Endothelial cell of umbilical vein (primary cell): ENCODE measurements around the gene ABCA6.

ENCODE experiments used
- EZH2 ChIP-seq: IDR thresholded peaks from 2 replicates; pipeline ENCODE4 v1.6.1; 2012; ENCODE audit warnings: borderline replicate concordance, low read depth, mild to moderate bottlenecking, moderate library complexity, low read length, inconsistent platforms; ENCODE audit not compliant: severe bottlenecking
- FOS ChIP-seq: IDR thresholded peaks from 2 replicates; pipeline ENCODE4 v1.6.1; 2011; ENCODE audit warnings: mild to moderate bottlenecking, low read length, moderate library complexity, borderline replicate concordance; ENCODE audit not compliant: insufficient read depth
- GATA2 ChIP-seq: IDR thresholded peaks from 2 replicates; pipeline ENCODE4 v1.7.0; 2011; ENCODE audit warnings: low read depth, mild to moderate bottlenecking, moderate library complexity, mixed read lengths, low read length; ENCODE audit not compliant: insufficient read length, insufficient read depth
- JUN ChIP-seq: IDR thresholded peaks from 2 replicates; pipeline ENCODE4 v1.6.1; 2011; ENCODE audit warnings: borderline replicate concordance, low read depth; ENCODE audit not compliant: insufficient read length, insufficient read depth
- MYC ChIP-seq: IDR thresholded peaks from one replicate; pipeline ENCODE4 v1.6.1; 2011; ENCODE audit warnings: mild to moderate bottlenecking, low read depth, low read length
- POLR2A ChIP-seq: IDR thresholded peaks from 2 replicates; pipeline ENCODE4 v1.6.1; 2012; ENCODE audit warnings: low read depth, mild to moderate bottlenecking, control low read depth, low read length
- POLR2AphosphoS5 ChIP-seq: IDR thresholded peaks from 2 replicates; pipeline ENCODE4 v1.6.1; 2012; ENCODE audit warnings: low read depth, mild to moderate bottlenecking, control low read depth, low read length, moderate library complexity; ENCODE audit not compliant: insufficient read depth
- TF ChIP-seq, protein P1 (sequence below), 2 donors: IDR thresholded peaks; 1 replicate in 1 of 2; 2 replicates in 1 of 2; pipeline ENCODE4 v1.5.1; 2011; ENCODE audit warnings: low read length in 2 of 2, mild to moderate bottlenecking in 2 of 2, moderate library complexity in 2 of 2, control low read depth in 1 of 2, inconsistent platforms in 1 of 2, low read depth in 1 of 2; ENCODE audit not compliant: insufficient read depth in 1 of 2; ENCODE audit errors: extremely low read depth in 1 of 2
- TF ChIP-seq, protein P2 (sequence below): IDR thresholded peaks from 2 replicates; pipeline ENCODE4 v1.6.1; 2011; ENCODE audit not compliant: insufficient read depth, insufficient read length

DNA sequence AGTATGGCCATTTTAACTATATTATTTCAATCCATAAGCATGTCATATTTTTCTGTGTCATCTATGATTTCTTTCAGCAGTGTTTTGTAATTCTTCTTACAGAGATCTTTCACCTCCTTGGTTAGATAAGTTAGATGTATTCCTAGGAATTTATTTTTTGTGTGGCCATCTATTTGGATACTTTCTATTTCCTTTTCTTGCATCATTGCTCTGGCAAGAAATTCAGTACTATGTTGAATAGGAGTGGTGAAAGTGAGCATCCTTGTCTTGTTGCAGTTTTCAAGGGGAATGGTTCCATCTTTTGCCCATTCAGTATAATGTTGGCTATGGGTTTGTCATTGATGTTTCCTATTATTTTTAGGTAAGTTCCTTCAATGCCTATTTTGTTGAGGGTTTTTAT, 65.9 kb downstream of the ABCA6 start:
- TF ChIP-seq, protein P1, sequence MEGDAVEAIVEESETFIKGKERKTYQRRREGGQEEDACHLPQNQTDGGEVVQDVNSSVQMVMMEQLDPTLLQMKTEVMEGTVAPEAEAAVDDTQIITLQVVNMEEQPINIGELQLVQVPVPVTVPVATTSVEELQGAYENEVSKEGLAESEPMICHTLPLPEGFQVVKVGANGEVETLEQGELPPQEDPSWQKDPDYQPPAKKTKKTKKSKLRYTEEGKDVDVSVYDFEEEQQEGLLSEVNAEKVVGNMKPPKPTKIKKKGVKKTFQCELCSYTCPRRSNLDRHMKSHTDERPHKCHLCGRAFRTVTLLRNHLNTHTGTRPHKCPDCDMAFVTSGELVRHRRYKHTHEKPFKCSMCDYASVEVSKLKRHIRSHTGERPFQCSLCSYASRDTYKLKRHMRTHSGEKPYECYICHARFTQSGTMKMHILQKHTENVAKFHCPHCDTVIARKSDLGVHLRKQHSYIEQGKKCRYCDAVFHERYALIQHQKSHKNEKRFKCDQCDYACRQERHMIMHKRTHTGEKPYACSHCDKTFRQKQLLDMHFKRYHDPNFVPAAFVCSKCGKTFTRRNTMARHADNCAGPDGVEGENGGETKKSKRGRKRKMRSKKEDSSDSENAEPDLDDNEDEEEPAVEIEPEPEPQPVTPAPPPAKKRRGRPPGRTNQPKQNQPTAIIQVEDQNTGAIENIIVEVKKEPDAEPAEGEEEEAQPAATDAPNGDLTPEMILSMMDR (IDR thresholded peaks at IDR 0.05; ENCODE audit: extremely low read depth in 1 of 2, insufficient read depth in 1 of 2, low read depth in 1 of 2, low read length in 2 of 2) = no peak
- TF ChIP-seq POLR2A (no peak), EZH2 (no peak), GATA2 (no peak), POLR2AphosphoS5 (no peak), JUN (no peak), FOS (no peak), MYC (no peak)
- TF ChIP-seq, protein P2, sequence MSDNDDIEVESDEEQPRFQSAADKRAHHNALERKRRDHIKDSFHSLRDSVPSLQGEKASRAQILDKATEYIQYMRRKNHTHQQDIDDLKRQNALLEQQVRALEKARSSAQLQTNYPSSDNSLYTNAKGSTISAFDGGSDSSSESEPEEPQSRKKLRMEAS = no peak
